Vagina (tissue), 2 donors: ENCODE results near the gene TRIM24. TPM values are rescaled to one million over a fixed set of nuclear protein-coding genes. Genes with fewer than 3 reads are reported as not detected.
"Not testable (repeated sequence)": the region's sequence is repeated elsewhere in the genome, so short reads cannot be mapped to it uniquely, and the experiment has no call there.

ENCODE experiments used
- DNase-seq, 2 donors: peaks; one replicate each; pipeline ENCODE4 v3.0.0-alpha.2; 2017; ENCODE audit errors: extremely low spot score in 2 of 2
- H3K27ac ChIP-seq: fragments of 200-600 bp; sonication (generic); one replicate; pipeline ENCODE4 v1.5.1; 2019
- H3K27me3 ChIP-seq: fragments of 200-600 bp; sonication (generic); one replicate; pipeline ENCODE4 v1.5.1; 2019
- H3K36me3 ChIP-seq, 2 donors: fragments of 200-600 bp; sonication (generic); one replicate each; pipeline ENCODE4 v1.5.1; 2017 to 2019
- H3K4me1 ChIP-seq: fragments of 200-600 bp; sonication (generic); one replicate; pipeline ENCODE4 v1.5.1; 2019
- H3K4me3 ChIP-seq, 2 donors: fragments of 200-600 bp; sonication (generic); 1 replicate in 1 of 2; 2 replicates in 1 of 2; pipeline ENCODE4 v1.5.1; 2016 to 2019
- H3K9me3 ChIP-seq: fragments of 200-600 bp; sonication (generic); one replicate; pipeline ENCODE4 v1.5.1; 2019
- CTCF ChIP-seq, 3 experiments: fragments of 450-650 bp in 2 of 3; fragments of 200-600 bp in 1 of 3; sonication (generic) in 1 of 3; IDR thresholded peaks; one replicate each; pipeline ENCODE4 v1.5.1; 2017 to 2019; ENCODE audit warnings: antibody characterized with exemption in 3 of 3, mild to moderate bottlenecking in 2 of 3, moderate library complexity in 2 of 3
- POLR2A ChIP-seq, 2 donors: fragments of 450-650 bp; IDR thresholded peaks; one replicate each; pipeline ENCODE4 v1.6.1; 2017; ENCODE audit warnings: antibody characterized with exemption in 2 of 2, mild to moderate bottlenecking in 2 of 2, moderate library complexity in 2 of 2
- POLR2AphosphoS5 ChIP-seq, 2 donors: sonication (generic); formaldehyde crosslinking; IDR thresholded peaks; one replicate each; pipeline ENCODE4 v1.9.0; 2017; ENCODE audit warnings: antibody characterized with exemption in 2 of 2, mild to moderate bottlenecking in 2 of 2, low read depth in 1 of 2; ENCODE audit not compliant: insufficient read depth in 1 of 2
- intact Hi-C: fragments of 100-400 bp; cut with DNase I; formaldehyde crosslinking; loops from one replicate; pipeline ENCODE4 v1.15.1; 2023
- total RNA-seq: library from RNA; depleted of rRNA; stranded (reverse); fragments of >200 nt; gene quantifications from one replicate; pipeline ENCODE4 v1.2.3, GENCODE V29; 2016

Gene TRIM24
- total RNA-seq, 1 donor from 2014 or later = 12.5 TPM

- Histone ChIP-seq H3K4me1 (peaks cover 15% of the 10 kb centered on the region), H3K4me3 (no peak overlapping the region), H3K9me3 (no peaks in the 10 kb centered on the region), H3K36me3 (no peaks in the 10 kb centered on the region), H3K27me3 (no peaks in the 10 kb centered on the region), H3K27ac (no peak overlapping the region)
- no peak for TF ChIP-seq POLR2AphosphoS5 (IDR thresholded peaks at IDR 0.05; ENCODE audit: insufficient read depth in 1 of 2, low read depth in 1 of 2)
- TF ChIP-seq CTCF (IDR thresholded peaks at IDR 0.05) = no peak
- no peak for TF ChIP-seq POLR2A (IDR thresholded peaks at IDR 0.05)
- intact Hi-C loops = no loop called here
- DNase-seq = no peak
Observed at GRCh38 chr7:138493535-138493934, 33.5 kb downstream of the TRIM24 start.

GRCh38 chr7:138495485-138495884 lies 35.4 kb downstream of the TRIM24 start:
- H3K4me3 ChIP-seq = no peak overlapping the region
- no peak for DNase-seq
- no peaks in the 10 kb centered on the region for H3K27me3 ChIP-seq
- peaks cover 14% of the 10 kb centered on the region for H3K4me1 ChIP-seq
- H3K27ac ChIP-seq = no peak overlapping the region
- TF ChIP-seq CTCF (IDR thresholded peaks at IDR 0.05) = no peak
- TF ChIP-seq POLR2A (IDR thresholded peaks at IDR 0.05) = no peak
- no peak for TF ChIP-seq POLR2AphosphoS5 (IDR thresholded peaks at IDR 0.05; ENCODE audit: insufficient read depth in 1 of 2, low read depth in 1 of 2)
- no peaks in the 10 kb centered on the region for H3K9me3 ChIP-seq
- intact Hi-C loops = no loop called here
- no peaks in the 10 kb centered on the region for H3K36me3 ChIP-seq

- intact Hi-C loops = no loop called here
- Histone ChIP-seq H3K27ac (no peak overlapping the region), H3K36me3 (no peaks in the 10 kb centered on the region), H3K9me3 (no peaks in the 10 kb centered on the region), H3K4me3 (no peak overlapping the region), H3K27me3 (no peaks in the 10 kb centered on the region), H3K4me1 (peaks cover 6% of the 10 kb centered on the region)
- TF ChIP-seq POLR2A (IDR thresholded peaks at IDR 0.05) (no peak), POLR2AphosphoS5 (IDR thresholded peaks at IDR 0.05; ENCODE audit: insufficient read depth in 1 of 2, low read depth in 1 of 2) (no peak), CTCF (IDR thresholded peaks at IDR 0.05) (no peak)
- no peak for DNase-seq
Observed at GRCh38 chr7:138499340-138499739, 39.3 kb downstream of the TRIM24 start.

GRCh38 chr7:138500303-138500702 lies 40.2 kb downstream of the TRIM24 start:
- H3K27ac ChIP-seq = not testable (repeated sequence)

GRCh38 chr7:138500892-138501291 lies 40.8 kb downstream of the TRIM24 start:
- H3K27me3 ChIP-seq = no peaks in the 10 kb centered on the region

More at GRCh38 chr7:138500303-138500702, 40.2 kb downstream of the TRIM24 start:
- H3K9me3 ChIP-seq, H3K4me1 ChIP-seq, DNase-seq, H3K36me3 ChIP-seq, intact Hi-C loops, H3K27me3 ChIP-seq, H3K4me3 ChIP-seq: not testable (repeated sequence)

More at GRCh38 chr7:138500892-138501291, 40.8 kb downstream of the TRIM24 start:
- no peaks in the 10 kb centered on the region for H3K9me3 ChIP-seq
- no peak overlapping the region for H3K4me3 ChIP-seq
- no peak overlapping the region for H3K27ac ChIP-seq
- DNase-seq = no peak
- no peaks in the 10 kb centered on the region for H3K36me3 ChIP-seq
- H3K4me1 ChIP-seq = peaks cover 6% of the 10 kb centered on the region
- intact Hi-C loops = no loop called here
- no peak for TF ChIP-seq POLR2A (IDR thresholded peaks at IDR 0.05)
- TF ChIP-seq CTCF (IDR thresholded peaks at IDR 0.05) = no peak
- TF ChIP-seq POLR2AphosphoS5 (IDR thresholded peaks at IDR 0.05; ENCODE audit: insufficient read depth in 1 of 2, low read depth in 1 of 2) = no peak
